OCI-LY1 (cell line): ENCODE data around the gene IRF5.

ENCODE experiments used
- H2AFZ ChIP-seq: fragments of 200-600 bp; sonication (generic), shearing (Covaris generic); 2 replicates; pipeline ENCODE4 v1.6.0; 2014; ENCODE audit warnings: antibody characterized with exemption, mild to moderate bottlenecking, low read length
- H3F3A ChIP-seq: fragments of 200-600 bp; sonication (generic), shearing (Covaris generic); 2 replicates; pipeline ENCODE4 v1.6.0; 2014; ENCODE audit warnings: mild to moderate bottlenecking, antibody characterized with exemption, low read length, moderate library complexity; ENCODE audit not compliant: insufficient read depth
- H3K27ac ChIP-seq: fragments of 200-600 bp; sonication (generic); 2 replicates; pipeline ENCODE4 v1.5.1; 2014; ENCODE audit warnings: low read length, mixed run types, mild to moderate bottlenecking, low read depth; ENCODE audit not compliant: poor library complexity, severe bottlenecking
- H3K27me3 ChIP-seq: fragments of 200-600 bp; sonication (generic); 2 replicates; pipeline ENCODE4 v1.6.0; 2014; ENCODE audit warnings: antibody characterized with exemption, mild to moderate bottlenecking, low read length, moderate library complexity; ENCODE audit not compliant: insufficient read depth
- H3K36me3 ChIP-seq: fragments of 200-600 bp; sonication (generic); 2 replicates; pipeline ENCODE4 v1.6.1; 2014; ENCODE audit warnings: mild to moderate bottlenecking, antibody characterized with exemption, low read length, moderate library complexity, mixed read lengths; ENCODE audit not compliant: insufficient read depth
- H3K4me1 ChIP-seq: fragments of 200-600 bp; sonication (generic); 2 replicates; pipeline ENCODE4 v1.5.1; 2014; ENCODE audit warnings: mild to moderate bottlenecking, low read length, moderate library complexity; ENCODE audit not compliant: insufficient read depth, severe bottlenecking
- H3K4me2 ChIP-seq: fragments of 200-600 bp; sonication (generic), shearing (Covaris generic); 2 replicates; pipeline ENCODE4 v1.6.1; 2014; ENCODE audit warnings: low read length
- H3K4me3 ChIP-seq: fragments of 200-600 bp; sonication (generic); 2 replicates; pipeline ENCODE4 v1.5.1; 2014; ENCODE audit warnings: low read length, low read depth, mild to moderate bottlenecking, mixed read lengths; ENCODE audit not compliant: poor library complexity, severe bottlenecking
- H3K79me2 ChIP-seq: fragments of 200-600 bp; shearing (Covaris generic); 2 replicates; pipeline ENCODE4 v1.6.1; 2016; ENCODE audit warnings: mixed run types, low read length, mixed read lengths; ENCODE audit not compliant: insufficient read depth
- H3K9ac ChIP-seq: fragments of 200-600 bp; sonication (generic), shearing (Covaris generic); 2 replicates; pipeline ENCODE4 v1.6.1; 2014; ENCODE audit warnings: mild to moderate bottlenecking, low read length, mixed read lengths
- H3K9me2 ChIP-seq: fragments of 200-600 bp; sonication (generic), shearing (Covaris generic); 2 replicates; pipeline ENCODE4 v1.6.1; 2014; ENCODE audit warnings: low read depth, mild to moderate bottlenecking, low read length, mixed read lengths
- H3K9me3 ChIP-seq: fragments of 200-600 bp; shearing (Covaris generic); 2 replicates; pipeline ENCODE4 v1.6.1; 2014; ENCODE audit warnings: low read length, mixed read lengths
- H4K20me1 ChIP-seq: fragments of 200-600 bp; sonication (generic), shearing (Covaris generic); 2 replicates; pipeline ENCODE4 v1.6.0; 2016; ENCODE audit warnings: mild to moderate bottlenecking, low read length; ENCODE audit not compliant: insufficient read depth
- EZH2 ChIP-seq: fragments of 200-600 bp; sonication (generic), shearing (Covaris generic); IDR thresholded peaks from 2 replicates; pipeline ENCODE4 v1.8.0; 2017; ENCODE audit warnings: borderline replicate concordance, mixed run types, mild to moderate bottlenecking, antibody characterized with exemption, low read length, moderate library complexity, mixed read lengths
- TF ChIP-seq, protein P1 (sequence below): fragments of 200-600 bp; sonication (generic), shearing (Covaris generic); IDR thresholded peaks from 2 replicates; pipeline ENCODE4 v1.5.1; 2017; ENCODE audit warnings: mild to moderate bottlenecking, antibody characterized with exemption, low read length, moderate library complexity, mixed read lengths

The IRF5 gene

DNA sequence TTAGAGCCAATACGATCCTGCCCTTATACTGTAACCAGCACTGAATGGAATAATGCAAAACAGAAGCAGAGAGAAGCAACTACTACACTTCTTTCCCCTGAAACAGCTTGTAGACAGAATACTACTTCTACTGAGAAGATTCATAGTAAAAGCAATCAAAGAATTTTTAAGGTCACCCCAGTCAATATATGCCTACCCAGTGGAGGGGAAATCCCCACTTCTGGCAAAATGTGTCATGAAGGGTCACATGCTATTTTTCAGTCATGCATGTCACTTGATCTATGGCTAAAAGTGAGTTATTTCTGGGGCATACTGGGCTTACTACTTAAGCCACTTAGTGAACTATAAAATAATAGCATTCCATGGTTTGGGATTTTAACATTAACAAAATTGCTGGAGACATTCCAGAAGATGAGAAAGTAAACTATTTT is 25.6 kb downstream of the IRF5 start:
- H3K4me1 ChIP-seq: peaks cover 9% of the 10 kb centered on the region
- H3K4me3 ChIP-seq: no peak overlapping the region
- H2AFZ ChIP-seq: no peak overlapping the region
- 0 out of 2 replicates have a peak, but pooled peaks cover 3% of the 10 kb centered on the region for H3F3A ChIP-seq
- no peak overlapping the region for H3K27ac ChIP-seq
- no peaks in the 10 kb centered on the region for H4K20me1 ChIP-seq
- H3K36me3 ChIP-seq: peaks cover 90% of the 10 kb centered on the region
- no peaks in the 10 kb centered on the region for H3K9me2 ChIP-seq
- TF ChIP-seq, protein P1, sequence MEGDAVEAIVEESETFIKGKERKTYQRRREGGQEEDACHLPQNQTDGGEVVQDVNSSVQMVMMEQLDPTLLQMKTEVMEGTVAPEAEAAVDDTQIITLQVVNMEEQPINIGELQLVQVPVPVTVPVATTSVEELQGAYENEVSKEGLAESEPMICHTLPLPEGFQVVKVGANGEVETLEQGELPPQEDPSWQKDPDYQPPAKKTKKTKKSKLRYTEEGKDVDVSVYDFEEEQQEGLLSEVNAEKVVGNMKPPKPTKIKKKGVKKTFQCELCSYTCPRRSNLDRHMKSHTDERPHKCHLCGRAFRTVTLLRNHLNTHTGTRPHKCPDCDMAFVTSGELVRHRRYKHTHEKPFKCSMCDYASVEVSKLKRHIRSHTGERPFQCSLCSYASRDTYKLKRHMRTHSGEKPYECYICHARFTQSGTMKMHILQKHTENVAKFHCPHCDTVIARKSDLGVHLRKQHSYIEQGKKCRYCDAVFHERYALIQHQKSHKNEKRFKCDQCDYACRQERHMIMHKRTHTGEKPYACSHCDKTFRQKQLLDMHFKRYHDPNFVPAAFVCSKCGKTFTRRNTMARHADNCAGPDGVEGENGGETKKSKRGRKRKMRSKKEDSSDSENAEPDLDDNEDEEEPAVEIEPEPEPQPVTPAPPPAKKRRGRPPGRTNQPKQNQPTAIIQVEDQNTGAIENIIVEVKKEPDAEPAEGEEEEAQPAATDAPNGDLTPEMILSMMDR: no peak
- no peak for TF ChIP-seq EZH2
- no peak overlapping the region for H3K9ac ChIP-seq
- no peak overlapping the region for H3K4me2 ChIP-seq
- H3K27me3 ChIP-seq: no peaks in the 10 kb centered on the region
- H3K9me3 ChIP-seq: no peaks in the 10 kb centered on the region
- no peaks in the 10 kb centered on the region for H3K79me2 ChIP-seq

DNA sequence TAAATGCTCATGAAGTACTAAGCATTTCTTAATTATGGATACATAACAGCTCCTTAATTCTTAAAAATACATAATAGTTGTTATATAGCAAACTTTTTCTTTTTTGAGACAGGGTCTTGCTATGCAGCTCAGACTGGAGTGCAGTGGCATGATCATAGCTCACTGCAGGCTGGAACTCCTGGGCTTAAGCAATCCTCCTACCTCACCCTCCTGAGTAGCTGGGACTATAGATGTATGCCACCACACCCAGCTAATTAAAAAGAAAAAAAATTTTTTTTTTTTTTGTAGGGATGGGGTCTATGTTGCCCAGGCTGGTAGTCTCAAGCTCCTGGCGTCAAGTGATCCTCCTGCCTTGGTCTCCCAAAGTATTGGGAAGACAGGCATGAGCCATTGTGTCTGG is 30.9 kb downstream of the IRF5 start:
- Histone ChIP-seq H3K27ac (no peak overlapping the region), H3K9me3 (no peaks in the 10 kb centered on the region), H3K4me3 (no peak overlapping the region), H3F3A (no peaks in the 10 kb centered on the region), H3K4me1 (peaks cover 4% of the 10 kb centered on the region), H3K4me2 (no peak overlapping the region), H3K79me2 (no peaks in the 10 kb centered on the region), H3K36me3 (peaks cover 94% of the 10 kb centered on the region), H3K9me2 (no peaks in the 10 kb centered on the region), H2AFZ (no peak overlapping the region), H3K9ac (no peak overlapping the region), H3K27me3 (no peaks in the 10 kb centered on the region), H4K20me1 (no peaks in the 10 kb centered on the region)
- TF ChIP-seq EZH2: no peak
- TF ChIP-seq, protein P1: no peak

DNA sequence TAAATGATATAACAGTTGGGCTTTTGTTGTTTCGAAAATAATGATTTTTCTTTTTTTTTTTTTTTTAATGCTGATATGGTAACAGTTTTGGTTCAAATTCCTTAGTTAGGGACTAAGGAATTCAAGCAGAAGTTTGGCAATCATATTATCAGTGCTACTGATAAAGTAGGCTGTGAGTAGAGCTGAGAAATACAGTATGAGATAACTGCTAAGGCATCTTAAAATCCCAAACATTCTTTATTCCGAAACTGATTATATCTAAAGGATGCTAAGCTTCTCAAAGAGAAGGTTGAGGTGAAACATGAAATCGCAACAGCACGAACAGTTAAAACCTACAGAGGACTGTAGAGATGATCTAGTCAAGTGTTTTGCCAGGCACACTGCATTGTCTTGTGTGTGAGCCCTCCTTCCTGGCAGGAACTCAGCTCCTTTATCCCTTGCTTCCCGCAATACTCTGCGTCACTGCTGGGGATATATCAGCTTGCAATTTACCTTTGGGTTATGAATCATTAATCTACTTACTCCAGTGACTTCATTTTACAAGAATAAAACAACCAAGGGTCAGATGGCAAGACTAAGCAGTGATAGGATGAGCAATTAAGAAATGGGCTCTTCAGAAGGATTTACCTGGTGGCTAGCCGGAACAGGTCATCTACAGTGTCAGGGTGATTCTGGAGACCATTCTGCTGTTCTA is 36.7 kb downstream of the IRF5 start:
- no peaks in the 10 kb centered on the region for H3K79me2 ChIP-seq
- no peaks in the 10 kb centered on the region for H3K9me2 ChIP-seq
- no peaks in the 10 kb centered on the region for H3K4me1 ChIP-seq
- H3K9ac ChIP-seq: no peak overlapping the region
- H3K9me3 ChIP-seq: no peaks in the 10 kb centered on the region
- no peak overlapping the region for H3K4me3 ChIP-seq
- H4K20me1 ChIP-seq: no peaks in the 10 kb centered on the region
- no peaks in the 10 kb centered on the region for H3F3A ChIP-seq
- H3K27ac ChIP-seq: no peak overlapping the region
- H3K4me2 ChIP-seq: no peak overlapping the region
- H2AFZ ChIP-seq: no peak overlapping the region
- H3K36me3 ChIP-seq: peaks cover 93% of the 10 kb centered on the region
- TF ChIP-seq, protein P1: no peak
- TF ChIP-seq EZH2: no peak
- H3K27me3 ChIP-seq: no peaks in the 10 kb centered on the region
